Measurements from ENCODE around the gene TUBB3.
"Not testable (repeated sequence)": the region's sequence is repeated elsewhere in the genome, so short reads cannot be mapped to it uniquely, and the experiment has no call there.

Gene TUBB3

DNA sequence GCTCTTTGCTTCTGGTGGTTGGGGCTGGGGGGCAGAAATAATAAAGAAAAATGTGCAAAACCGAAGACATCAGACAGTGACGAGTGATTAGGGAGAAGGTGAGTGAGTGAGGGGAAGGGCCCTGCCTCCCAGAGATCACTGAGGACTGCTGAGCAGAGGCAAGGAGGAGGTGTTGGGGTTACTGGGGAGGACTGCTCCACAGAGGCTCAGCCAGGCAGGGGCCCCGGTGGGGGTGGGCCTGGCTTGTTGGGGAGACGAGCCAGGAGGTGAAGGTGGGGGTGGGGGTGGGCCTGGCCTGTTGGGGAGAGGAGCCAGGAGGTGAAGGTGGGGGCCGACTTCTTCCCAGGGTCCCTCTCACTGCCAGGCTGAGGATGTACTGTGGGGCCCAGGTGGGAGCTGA lies 23.4 kb downstream of the TUBB3 start:
- DNase-seq, result no peak

GRCh38 chr16:89949121-89949742 lies 26.1 kb downstream of the TUBB3 start:
- no peak for DNase-seq

- no peak for DNase-seq
Observed at GRCh38 chr16:89949756-89950155, 26.6 kb downstream of the TUBB3 start.

GRCh38 chr16:89951509-89951908 lies 28.4 kb downstream of the TUBB3 start:
- DNase-seq, result no peak

DNA sequence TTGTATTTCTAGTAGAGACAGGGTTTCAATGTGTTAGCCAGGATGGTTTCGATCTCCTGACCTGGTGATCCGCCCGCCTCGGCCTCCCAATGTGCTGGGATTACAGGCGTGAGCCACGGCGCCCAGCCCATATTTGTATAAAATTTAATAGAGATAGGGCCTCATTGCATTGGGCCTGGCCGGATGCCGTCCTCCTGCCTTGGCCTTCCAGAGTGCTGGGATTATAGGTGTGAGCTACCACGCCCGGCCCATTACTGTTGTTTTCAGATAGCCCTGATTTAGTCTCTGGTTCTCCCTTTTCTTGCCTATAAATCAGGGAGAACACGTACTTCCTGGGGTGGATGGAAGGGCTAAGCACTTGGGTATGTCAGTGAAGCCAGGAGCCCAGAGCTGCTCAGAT lies 28.9 kb downstream of the TUBB3 start:
- DNase-seq, result no peak

GRCh38 chr16:89952551-89952950 lies 29.4 kb downstream of the TUBB3 start:
- DNase-seq, result no peak

DNA sequence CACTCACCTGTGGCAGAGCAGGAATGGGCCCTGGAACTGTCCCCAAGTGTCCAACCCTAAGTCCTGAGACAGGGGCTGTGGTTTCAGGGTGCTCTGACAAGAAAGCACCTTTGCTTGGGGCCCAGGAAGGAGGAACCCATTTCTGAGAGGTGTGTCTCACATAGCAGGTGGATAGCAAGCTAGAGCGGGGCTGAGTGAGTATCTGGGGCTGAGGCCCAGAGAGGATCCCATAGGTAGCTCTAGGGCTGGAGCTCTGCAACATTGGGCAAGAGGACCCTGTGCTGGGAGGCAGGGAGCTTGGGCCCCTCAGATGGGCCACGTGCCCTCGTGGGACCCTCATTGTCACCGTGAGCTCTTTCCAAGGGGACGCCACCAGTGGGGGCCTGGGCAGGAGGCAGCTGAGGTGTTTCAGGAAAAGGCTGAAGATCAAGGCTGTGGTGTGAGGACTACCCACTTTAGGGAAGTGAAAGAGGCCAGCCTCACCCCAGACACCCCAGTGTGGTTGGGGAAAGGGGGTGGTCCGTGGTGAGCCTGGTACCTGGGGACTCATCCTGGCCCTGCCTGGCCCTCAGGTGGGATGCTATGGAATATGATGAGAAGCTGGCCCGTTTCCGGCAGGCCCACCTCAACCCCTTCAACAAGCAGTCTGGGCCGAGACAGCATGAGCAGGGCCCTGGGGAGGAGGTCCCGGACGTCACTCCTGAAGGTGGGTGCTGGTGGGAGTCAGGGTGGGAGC lies 30.7 kb downstream of the TUBB3 start:
- no peak for DNase-seq

- DNase-seq, result no peak
Observed at GRCh38 chr16:89954462-89954861, 31.3 kb downstream of the TUBB3 start.

- no peak for DNase-seq
Observed at GRCh38 chr16:89955001-89955685, 32.0 kb downstream of the TUBB3 start.

- DNase-seq, result no peak
Observed at GRCh38 chr16:89956505-89957215, 33.5 kb downstream of the TUBB3 start.

DNA sequence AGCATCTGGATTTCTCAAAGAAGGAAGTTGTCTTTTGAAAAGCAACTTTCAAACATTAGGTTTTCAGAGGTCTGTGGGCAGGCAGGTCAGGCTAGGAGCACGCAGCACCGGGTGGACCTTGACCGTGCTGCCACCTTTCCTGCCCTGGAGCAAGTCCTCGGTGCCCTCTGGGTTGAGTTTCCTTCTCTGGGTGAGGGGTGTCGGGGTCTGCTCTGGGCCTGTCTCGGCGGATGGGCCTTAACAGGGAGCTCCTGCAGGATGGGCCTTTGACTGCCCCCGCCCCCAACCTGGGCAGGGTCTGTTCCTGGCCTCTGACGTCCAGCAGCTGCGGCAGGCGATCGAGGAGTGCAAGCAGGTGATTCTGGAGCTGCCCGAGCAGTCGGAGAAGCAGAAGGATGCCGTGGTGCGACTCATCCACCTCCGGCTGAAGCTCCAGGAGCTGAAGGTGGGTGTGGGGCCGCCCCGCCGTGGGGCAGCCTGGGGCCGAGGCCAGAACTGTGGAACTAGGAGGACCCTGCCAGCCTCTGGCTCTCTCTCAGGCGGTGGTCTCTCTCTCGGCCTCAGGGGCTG lies 34.2 kb downstream of the TUBB3 start:
- no peak for DNase-seq

DNA sequence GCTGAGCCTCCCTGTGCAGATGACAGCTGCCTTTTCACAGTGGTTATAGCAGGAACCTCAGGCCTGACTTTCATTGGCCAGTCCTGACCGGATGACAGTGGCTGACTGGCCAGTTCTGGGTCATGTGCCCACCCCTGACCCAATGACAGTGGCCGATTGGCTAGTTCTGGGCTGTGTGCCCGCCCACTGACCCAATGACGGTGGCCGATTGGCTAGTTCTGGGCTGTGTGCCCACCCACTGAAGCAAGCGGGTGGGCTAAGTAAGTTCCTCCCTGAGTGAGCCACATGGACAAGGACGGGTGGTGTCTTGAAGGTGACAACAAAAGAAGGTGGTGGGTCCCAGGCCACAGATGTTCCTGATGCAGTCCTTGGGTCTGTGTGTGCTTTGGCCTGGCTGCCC lies 34.9 kb downstream of the TUBB3 start:
- peak; percentile 44 for DNase-seq

DNA sequence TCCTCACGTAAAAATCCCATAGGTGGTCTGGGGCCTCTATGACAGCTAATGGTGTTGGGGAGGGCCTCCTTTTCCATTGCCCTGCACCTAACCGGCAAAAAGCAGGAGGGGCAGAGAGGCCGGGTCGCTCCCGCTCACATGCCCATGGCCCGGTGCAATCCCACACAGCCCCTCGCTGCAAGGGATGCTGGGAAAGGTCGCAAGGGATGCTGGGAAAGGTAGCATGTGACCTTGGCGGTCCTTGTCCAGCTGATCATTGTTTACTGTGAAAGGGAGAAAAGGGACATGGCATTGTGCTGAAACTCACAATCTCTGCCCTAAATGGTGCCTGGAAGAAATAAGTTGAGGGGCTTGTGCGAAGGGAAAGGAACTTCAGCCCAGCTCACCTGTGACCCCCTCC lies 35.5 kb downstream of the TUBB3 start:
- no peak for DNase-seq

DNA sequence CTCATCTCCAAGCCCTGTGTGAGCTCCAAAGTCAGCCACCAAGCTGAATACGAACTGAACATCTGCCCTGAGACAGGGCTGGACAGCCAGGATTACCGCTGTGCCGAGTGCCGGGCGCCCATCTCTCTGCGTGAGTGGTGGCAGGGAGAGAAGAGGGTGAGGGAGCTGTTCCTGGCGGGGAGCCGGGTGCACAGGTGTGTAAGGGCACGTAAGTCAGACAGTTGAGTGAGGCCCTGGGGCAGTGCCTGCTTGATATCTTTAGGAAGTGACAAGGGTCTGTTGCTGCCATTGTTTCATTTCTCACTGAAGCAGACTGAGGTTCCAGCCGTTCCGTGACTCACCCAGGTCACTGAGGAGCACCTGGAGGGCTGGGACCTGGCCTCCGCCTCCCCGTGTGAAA lies 37.8 kb downstream of the TUBB3 start:
- no peak for DNase-seq

- no peak for DNase-seq
Observed at GRCh38 chr16:89961920-89962319, 38.8 kb downstream of the TUBB3 start.

GRCh38 chr16:89962754-89963498 lies 39.8 kb downstream of the TUBB3 start:
- DNase-seq, result no peak

DNA sequence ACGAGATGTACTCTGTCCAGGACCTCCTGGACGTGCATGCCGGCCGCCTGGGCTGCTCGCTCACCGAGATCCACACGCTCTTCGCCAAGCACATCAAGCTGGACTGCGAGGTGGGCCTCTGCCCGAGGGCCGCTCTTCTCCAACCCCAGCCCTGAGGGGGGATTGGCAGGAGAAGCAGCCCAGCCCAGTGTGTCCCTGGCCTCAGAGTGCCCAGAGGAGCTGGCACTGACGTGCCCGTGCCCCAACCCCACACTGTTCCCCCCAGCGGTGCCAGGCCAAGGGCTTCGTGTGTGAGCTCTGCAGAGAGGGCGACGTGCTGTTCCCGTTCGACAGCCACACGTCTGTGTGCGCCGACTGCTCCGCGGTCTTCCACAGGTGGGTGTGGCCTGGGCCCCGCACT lies 41.1 kb downstream of the TUBB3 start:
- DNase-seq, result no peak

GRCh38 chr16:89965447-89966225 lies 42.5 kb downstream of the TUBB3 start:
- no peak for DNase-seq

DNA sequence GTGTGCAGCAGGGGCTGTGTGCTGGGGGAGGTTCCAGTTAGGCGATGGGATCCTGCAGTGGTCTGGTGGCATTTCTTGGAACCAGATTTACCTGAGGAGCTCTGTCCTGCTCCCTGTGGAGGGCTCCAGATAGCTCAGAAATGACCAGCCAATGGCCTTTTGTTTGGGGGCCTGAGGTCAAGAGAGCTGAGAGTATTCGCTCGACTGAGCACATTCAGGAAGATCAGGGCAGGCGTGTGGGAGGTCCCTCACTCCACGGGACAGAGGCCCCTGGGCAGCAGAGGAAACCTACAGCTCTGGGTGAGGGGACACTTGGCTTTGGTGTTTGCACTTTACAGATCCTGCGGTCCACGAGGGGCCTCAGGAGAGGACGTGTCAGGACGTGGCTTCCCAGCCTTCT lies 43.6 kb downstream of the TUBB3 start:
- DNase-seq, result no peak

DNA sequence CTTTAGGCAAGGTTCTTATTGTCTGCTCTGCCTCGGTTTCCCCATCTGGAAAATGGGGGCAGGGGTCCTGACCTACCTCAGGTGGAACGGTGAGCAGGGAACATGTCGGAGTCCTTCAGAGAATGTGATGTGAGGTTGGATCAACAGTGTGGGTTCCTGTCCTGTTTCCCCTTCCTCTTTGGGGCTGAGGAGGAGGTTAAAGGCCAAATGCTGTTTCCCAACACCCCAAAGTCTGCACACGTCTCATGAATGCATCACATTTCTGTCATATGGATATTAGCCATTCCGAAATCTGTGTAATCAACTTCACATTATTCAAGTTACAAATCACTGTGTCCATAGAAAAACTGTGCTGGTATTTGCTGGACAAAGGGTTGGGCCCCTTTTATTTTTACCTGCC lies 44.3 kb downstream of the TUBB3 start:
- not testable (repeated sequence) for DNase-seq

DNA sequence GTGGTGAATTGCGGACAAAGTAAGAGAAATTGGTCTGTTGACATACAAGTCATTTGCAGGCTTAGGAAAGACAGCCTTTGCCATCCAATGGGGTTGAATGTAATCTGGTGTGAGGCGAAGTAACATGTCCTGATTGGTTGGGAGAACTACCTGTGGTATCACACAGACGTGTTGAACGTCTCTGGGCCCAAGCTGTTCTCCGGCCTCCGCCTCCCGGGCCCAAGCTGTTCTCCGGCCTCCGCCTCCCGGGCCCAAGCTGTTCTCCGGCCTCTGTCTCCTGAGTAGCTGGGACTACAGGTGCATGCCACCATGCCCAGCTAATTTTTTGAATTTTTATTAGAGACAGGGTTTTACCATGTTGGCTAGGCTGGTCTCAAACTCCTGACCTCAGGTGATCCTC lies 44.9 kb downstream of the TUBB3 start:
- DNase-seq, result not testable (repeated sequence)

Data from fibroblast of skin of right biceps (primary cell).